Regular cardiac myocyte (primary cell): Measurements from ENCODE around the gene ZNF581. TPM values are rescaled to one million over a fixed set of nuclear protein-coding genes. Genes with fewer than 3 reads are reported as not detected.

Experiments
- total RNA-seq: library from RNA; depleted of rRNA; stranded (reverse); fragments of >200 nt; gene quantifications from 2 replicates; pipeline ENCODE4 v1.2.3, GENCODE V29; 2014

The ZNF581 gene, protein sequence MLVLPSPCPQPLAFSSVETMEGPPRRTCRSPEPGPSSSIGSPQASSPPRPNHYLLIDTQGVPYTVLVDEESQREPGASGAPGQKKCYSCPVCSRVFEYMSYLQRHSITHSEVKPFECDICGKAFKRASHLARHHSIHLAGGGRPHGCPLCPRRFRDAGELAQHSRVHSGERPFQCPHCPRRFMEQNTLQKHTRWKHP
- 12.5 and 19.4 TPM in 2 replicates for total RNA-seq

DNA sequence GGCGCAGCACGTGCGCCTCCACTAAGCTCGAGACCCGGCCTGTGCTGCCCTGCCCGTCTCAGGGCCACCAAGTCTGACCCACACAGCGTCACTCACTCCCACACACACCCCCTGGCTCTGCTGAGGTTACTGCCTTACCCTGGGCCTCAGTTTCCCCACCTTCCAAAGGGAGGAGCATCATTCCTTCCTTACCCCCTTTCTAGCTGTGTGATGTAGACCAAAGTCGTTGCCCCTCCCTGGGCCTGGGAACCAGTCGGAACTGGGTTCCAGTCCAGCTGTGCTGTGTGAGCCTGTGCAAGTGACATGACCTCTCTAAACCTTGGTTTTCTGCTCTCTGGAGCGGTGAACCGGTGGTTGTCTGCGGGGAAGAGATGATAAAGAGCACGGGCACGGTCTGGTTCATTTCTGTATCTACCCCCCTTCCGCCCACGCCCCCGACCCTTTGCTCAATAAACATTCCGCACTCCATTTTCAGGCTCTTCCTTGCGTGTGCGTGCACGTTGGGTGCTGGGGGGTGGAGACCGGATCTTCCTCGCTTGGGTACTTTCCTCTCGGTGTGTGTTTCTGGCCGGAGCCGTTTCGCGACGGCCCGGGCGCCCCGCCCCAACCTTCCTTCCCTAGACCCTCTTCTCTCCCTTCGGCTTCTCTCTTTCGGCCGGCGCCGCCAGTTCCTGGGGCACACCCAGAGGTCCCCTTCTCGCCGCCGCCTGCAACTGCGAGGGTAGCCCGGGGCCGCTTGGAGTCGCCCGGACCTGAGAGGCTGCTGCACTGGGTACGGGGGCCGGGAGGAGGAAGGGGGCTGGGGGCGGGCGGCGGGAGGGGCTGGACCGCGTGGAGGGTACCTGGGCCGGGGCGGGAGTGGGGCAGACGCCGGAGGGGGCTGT, at the start of gene ZNF581:
ZNF581 (plus strand) TSS at position 647 of the 884 bp plus-strand sequence. CDS start 923 bp downstream, outside the sequence.

DNA sequence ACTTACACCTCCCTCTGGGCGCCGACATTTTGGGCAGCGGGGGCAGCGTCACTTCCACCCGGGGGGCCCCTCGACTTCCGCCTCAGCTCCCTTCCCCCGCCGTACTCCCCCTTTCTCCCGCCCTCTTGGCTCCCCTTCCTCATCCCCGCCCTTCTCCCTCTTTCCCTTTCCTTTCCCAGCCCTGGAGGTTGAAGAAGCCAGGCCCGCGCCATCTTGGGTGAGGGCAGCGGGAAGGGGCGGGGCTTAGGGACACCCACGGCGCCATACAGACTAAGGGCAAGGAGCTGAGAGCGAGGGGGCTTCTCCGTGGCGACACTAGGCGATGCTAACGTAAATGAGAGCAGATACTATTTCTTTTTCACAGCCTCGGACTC, 44.0 kb upstream of the ZNF581 start, which contains the start of gene FIZ1:
FIZ1 (minus strand) TSS at position 50 of the 374 bp plus-strand sequence. CDS start 1,652 bp downstream, outside the sequence.

DNA sequence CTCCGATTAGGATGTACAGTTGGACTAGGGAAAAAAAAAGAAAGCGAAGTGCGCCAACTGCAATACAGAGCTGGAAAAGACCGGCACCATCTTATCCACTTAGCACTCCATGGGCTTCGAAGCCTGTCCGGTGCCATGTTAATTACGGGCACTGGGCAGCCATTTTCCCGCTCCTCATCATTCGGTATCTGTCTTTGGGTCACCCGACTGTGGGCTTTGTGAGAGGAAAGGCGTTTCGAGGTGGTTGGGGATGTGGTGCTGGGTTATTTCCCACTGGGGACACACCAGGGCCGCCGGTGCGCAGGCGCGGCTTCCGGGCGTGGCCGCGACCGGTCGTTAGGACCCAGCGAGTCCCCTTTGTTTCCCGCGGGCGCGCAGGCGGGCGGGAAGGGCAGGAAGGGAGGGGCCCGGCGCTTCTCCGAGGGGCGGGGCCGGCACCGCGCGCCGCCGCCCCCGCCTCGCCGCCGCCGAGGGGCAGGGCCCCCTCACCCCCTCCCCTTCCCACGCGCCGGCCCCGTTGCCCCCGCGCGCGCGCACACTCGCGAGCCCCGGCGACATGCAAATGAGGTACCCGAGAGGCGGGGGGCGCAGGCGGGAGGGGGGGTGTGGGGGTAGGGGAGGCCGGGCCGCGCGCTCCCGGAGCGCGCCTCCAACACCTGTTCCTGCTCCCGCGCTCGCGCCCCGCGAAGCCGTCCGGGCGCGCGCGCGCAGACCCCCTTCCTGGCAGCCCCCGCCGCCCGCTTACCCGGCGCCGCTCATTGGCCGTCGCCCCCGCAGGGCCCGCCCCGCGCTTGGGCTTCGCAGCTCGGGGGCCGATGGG, 43.4 kb upstream of the ZNF581 start, which contains the start of gene ZNF524:
ZNF524 (plus strand) TSS at position 447 of the 820 bp plus-strand sequence. CDS start 1,825 bp downstream, outside the sequence.

DNA sequence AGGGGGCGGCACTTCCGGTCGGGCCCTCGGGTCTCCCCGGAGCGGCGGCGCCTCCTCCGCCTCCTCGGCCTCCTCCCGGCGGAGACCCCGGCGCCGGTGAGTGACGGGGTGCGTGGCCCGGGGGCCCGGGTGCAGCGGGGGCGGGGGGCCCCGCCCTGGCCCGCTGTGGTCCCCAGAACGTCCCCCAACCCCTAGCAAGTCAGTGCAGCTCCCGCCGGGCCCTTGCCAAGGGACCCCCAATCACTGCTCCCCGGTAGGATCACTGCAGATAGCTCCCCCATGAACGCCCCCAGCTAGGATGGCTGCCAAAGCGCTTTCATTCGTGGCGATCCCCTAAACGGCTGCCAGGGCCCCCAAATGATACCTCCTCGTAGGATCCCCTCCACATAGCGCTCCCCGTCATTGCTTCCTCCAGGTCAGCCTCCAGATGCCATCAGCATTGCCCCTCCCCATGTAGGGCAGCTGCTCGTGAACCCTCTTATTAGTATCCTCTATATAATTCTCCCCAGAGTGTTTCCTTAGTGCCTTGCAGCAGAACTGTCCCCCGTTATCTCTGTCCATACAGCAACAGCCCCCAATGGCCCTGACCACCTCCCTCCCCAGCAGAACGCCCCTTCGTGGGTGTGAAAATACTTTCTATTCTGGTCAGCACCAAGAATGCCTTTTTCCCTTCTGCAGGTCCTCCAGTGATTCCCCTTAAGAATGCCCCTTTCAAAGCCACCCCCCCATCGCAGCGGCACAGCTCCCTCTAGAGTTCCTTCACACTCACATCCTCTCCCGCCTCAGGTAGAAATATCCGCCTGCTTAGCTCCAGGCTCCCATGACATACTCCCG, 37.6 kb upstream of the ZNF581 start, which contains the start of gene ZNF865:
ZNF865 (plus strand) TSS at position 11 of the 834 bp plus-strand sequence. CDS start 7,972 bp downstream, outside the sequence.

DNA sequence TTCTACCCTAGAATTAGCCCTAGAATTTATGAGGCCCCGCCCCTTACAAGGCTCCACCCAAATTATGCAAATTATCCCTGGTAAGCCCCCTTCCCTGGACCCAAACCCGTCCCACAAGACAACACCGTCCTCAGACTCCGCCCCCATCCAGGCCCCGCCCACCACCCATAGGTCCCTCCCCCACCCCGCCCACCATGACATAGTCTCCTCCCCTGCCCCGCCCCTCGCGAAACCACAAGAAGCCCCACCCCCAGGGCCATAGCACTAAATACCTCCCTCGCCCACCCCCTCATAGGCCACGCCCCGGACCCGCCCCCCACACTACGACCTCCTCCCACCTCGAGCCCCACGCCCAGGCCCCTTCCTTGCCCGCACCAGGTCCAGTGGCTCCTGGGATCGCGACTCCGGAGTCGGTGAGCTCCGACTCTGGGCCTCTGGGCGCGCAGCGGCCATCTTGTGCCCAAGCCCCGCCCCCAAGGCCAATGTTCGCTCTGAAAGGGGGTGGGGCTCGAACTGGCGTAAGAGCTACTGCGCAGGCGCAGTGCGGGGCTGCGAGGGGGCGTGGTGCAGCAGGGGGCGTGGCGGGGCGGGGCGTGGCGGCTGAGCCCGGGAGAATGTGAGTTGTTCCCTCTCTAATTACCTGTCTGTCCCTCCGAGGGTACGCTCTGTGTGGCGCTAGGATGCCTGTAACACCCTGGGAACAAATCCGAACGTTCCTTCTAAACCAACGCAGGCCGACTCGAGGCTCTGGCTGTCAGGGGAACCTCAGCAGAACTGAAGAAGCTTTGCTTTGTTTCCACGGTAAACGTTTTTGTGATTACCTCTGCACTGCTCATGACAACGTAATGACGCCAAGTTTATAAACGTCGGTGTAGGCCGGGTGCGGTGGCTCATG, 19.1 kb upstream of the ZNF581 start, which contains the start of gene ZNF784:
ZNF784 (minus strand) TSS at position 458 of the 895 bp plus-strand sequence; CDS start at position 453, 5 bp downstream.

DNA sequence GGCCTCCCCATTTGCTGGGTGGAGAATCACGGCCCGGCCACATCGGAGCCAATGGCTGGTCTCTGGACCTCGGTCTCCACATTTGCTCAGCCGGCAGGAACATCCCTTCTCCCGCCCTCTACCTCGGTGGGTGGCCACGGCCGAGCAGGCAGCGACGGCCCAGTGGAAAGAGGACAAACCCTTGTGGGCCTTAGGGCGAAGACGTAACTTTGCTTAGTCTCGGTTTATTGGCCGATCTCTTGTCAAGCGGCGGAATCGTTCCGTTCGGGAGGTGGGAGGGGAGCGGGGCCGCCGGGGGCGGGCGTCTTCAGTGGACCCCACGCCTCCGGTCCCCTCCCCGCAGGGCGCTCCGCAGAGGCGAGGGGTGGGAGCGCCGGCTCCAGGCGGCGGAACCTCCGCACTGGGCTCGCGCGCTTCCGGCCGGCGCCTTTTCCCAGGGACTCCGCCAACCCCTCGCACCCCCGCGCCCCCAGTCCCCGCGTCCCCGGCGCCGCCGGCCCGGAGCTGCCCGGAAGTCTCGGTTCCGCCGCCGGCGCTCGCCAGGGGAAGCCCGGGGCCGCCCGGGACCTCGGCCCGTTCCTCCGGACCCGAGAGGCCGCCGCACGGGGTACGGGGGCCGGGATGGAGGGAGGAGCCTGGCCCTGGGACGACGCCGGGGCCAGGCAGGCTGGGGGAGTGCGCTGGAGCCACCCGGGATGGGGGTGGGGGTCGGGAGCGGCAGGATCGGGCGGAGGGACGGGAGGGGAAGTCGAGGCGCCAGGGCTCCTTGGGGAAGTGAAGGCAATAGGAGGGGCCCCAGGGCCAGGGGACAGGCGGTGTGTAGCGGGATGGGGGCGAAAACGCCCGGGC, 2.6 kb upstream of the ZNF581 start, which contains the start of gene ZNF580:
ZNF580 (plus strand) TSS at position 426 of the 849 bp plus-strand sequence. CDS start 1,507 bp downstream, outside the sequence.

DNA sequence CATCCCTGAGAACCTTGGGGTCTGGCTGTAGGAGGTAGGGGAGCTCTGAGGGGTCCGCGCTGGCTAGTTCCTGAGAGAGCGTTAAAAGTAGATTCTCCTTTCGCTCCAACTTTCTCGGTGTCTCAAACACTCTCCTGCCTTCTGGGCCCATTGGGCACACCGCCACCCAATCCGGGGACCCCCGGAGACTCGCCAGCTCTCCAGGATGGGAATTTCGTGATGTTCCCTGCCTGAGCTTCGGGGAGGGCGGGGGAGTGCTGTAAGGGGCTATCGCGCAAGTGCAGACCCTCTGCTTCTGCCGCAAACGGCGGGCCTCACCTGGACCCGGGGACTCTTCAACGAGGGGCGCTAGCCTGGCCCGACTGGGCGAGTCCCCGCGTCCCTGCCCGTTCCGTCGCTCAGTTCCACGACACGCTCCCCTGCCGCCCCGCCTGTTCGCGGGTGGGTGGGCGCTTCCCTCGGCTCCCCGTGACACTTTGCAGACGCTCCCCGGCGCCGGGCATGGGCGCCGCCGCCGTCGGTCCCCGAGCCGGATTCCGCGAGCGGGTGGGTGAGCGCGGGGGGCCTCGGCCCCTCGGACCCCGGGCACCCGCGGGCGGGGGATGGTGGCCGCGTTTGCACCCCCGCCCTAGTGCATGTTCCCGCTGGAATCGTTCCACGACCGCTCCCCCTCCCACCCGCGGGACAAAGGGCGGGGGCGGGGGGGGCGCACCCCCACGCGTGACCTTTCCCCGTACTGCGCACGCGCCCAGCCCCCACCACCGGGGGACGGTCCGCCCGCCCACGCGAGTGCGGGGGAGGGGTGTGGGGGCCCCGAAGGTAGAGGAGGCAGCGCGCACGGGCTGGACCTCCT, 4.5 kb downstream of the ZNF581 start, which contains the start of gene CCDC106:
CCDC106 (plus strand) TSS at position 481 of the 853 bp plus-strand sequence. CDS start 835 bp downstream, outside the sequence.

DNA sequence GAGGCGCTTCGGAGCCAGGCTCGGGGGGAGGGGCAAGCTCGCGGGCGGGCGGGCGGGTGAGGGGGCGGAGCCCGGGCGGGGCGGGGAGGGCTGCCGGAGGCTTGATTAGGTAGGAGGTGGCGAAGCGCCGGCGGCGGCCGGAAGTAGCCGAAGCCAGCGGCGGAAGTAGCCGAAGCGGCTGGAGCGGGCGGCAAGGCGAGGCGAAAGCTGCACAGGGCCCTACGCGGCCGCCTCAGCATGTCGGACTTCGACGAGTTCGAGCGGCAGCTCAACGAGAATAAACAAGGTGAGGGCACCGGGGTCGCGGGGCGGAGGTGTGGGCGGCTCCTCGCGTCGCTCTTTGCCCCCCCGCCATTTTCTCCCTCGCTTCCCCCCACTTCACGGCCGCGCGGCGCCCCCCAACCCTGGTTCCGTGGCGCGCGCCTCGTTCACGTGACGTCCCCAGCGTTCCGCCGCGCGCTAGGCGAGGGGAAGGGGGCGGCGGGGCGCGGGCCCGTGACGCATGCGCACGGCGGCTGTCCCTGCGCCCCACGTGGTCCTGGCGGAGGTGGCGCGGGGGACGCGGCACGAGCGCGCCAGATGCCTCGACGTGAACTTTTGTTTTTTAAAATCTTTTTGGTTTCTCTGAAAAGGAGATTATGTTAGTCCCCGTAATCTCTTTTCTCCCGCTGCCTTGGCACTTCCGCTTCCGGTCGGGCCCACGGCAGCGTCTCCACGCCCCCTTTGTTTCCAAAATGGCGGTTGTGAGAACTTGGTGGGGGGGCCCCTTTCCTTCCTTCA, 11.6 kb downstream of the ZNF581 start, which contains the start of gene U2AF2:
U2AF2 (plus strand) TSS at position 168 of the 780 bp plus-strand sequence; CDS start at position 238, 70 bp downstream.

DNA sequence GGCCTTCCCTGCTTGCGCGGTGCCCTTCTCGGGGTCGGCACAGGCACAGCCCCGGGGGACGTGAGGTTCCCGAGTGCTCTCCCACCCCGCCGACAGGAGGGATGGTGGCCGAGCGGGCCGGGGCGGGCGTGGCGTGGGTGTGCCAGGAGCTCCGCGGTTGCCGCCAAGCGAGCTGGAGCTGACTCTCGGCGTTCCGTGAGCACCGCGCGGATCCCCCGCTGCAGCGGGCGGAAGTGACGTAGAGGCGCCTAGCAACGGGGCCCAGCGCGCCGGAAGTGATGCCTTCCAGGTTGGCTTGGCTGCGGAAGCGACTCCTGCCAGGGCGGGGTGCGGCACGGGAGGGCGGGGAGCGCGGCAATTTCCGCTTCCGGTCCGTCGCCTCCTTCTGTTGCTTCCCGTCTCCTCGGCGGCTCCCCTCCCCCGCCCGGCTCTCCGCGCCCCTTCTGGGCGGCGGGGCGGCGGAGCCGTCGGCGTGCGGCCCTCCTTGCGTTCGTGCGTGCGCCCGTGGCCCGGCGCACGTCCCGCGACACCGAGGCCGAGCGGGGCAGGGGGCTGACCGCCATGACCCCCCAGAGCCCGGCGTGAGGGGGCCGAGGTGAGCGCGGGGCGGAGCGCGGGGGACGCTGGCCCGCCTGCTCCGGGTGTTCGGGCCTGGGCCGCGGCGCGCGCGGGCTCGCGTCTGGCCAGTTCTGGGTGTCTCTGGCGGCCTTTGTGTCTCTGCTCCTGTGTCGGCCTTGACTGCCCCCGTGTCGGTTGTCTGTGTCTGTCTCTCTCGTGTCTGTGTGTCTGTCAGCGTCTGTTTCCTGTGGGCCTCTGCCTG, 31.6 kb downstream of the ZNF581 start, which contains the start of gene EPN1:
EPN1 (plus strand) TSS at position 386 of the 820 bp plus-strand sequence. CDS start 3,402 bp downstream, outside the sequence.

Other genes starting within 250 kb of the ZNF581 start
- 32.4 and 286 TPM in 2 replicates for gene UBE2S, start 235.9 kb upstream of the ZNF581 start, total RNA-seq
- gene SHISA7, start 200.3 kb upstream of the ZNF581 start, total RNA-seq = not detected in 2 replicates
- 42.0 and 52.3 TPM in 2 replicates for gene ISOC2, start 182.0 kb upstream of the ZNF581 start, total RNA-seq
- gene C19orf85, start 178.9 kb upstream of the ZNF581 start, total RNA-seq = not detected in 2 replicates
- 1.4 and 1.5 TPM in 2 replicates for gene ZNF628, start 167.0 kb upstream of the ZNF581 start, total RNA-seq
- gene NAT14, start 158.5 kb upstream of the ZNF581 start, total RNA-seq = 12.7 and 18.0 TPM in 2 replicates
- gene SSC5D, start 155.2 kb upstream of the ZNF581 start, total RNA-seq = 6.7 and 11.6 TPM in 2 replicates
- gene SBK2, start 106.5 kb upstream of the ZNF581 start, total RNA-seq = not detected in 2 replicates
- gene SBK3, start 98.1 kb upstream of the ZNF581 start, total RNA-seq = under 0.01 and 0.19 TPM in 2 replicates
- gene ZNF579, start 62.8 kb upstream of the ZNF581 start, total RNA-seq = 3.1 and 3.5 TPM in 2 replicates
- gene FIZ1, start 44.1 kb upstream of the ZNF581 start, total RNA-seq = 2.3 and 2.9 TPM in 2 replicates
- gene ZNF524, start 43.4 kb upstream of the ZNF581 start, total RNA-seq = 5.6 and 8.2 TPM in 2 replicates
- 0.58 and 0.85 TPM in 2 replicates for gene ZNF865, start 38.0 kb upstream of the ZNF581 start, total RNA-seq
- gene ZNF784, start 19.1 kb upstream of the ZNF581 start, total RNA-seq = 2.3 and 3.4 TPM in 2 replicates
- gene ZNF580, start 2.6 kb upstream of the ZNF581 start, total RNA-seq = 3.8 and 3.9 TPM in 2 replicates
- 4.8 and 5.4 TPM in 2 replicates for gene CCDC106, start 4.6 kb downstream of the ZNF581 start, total RNA-seq
- 49.6 and 137 TPM in 2 replicates for gene U2AF2, start 11.4 kb downstream of the ZNF581 start, total RNA-seq
- 20.3 and 36.4 TPM in 2 replicates for gene EPN1, start 31.6 kb downstream of the ZNF581 start, total RNA-seq
- gene NLRP9, start 94.8 kb downstream of the ZNF581 start, total RNA-seq = not detected in 2 replicates
- not detected in 2 replicates for gene RFPL4A, start 115.4 kb downstream of the ZNF581 start, total RNA-seq
- under 0.01 TPM in 1 of 2 replicates, not detected in the other for gene RFPL4AL1, start 125.5 kb downstream of the ZNF581 start, total RNA-seq
- gene NLRP11, start 188.3 kb downstream of the ZNF581 start, total RNA-seq = under 0.01 TPM in 1 of 2 replicates, not detected in the other
- not detected in 2 replicates for gene NLRP4, start 192.9 kb downstream of the ZNF581 start, total RNA-seq